Measurements from ENCODE around the gene ARFGAP2. TPM values are rescaled to one million over a fixed set of nuclear protein-coding genes. Genes with fewer than 3 reads are reported as not detected.

Gene ARFGAP2
- total RNA-seq, 1 donor from 2014 or later: 119 TPM

DNA sequence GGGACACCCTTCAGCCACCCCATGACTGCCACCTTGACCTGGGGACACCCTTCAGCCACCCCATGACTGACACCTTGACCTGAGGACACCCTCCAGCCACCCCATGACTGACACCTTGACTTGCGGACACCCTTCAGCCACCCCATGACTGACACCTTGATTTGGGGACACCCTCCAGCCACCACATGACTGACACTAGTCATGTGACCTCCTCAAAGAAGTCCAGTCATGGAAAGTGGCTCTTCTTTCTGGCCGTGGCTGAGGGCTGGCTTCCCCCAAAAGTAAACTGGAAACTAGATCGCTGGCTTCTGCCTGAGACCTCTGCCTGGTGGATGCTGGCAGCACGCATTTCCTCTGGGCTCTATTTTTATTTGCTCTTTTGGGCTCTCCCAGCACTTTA is 28.4 kb downstream of the ARFGAP2 start:
- TF ChIP-seq, protein P1, sequence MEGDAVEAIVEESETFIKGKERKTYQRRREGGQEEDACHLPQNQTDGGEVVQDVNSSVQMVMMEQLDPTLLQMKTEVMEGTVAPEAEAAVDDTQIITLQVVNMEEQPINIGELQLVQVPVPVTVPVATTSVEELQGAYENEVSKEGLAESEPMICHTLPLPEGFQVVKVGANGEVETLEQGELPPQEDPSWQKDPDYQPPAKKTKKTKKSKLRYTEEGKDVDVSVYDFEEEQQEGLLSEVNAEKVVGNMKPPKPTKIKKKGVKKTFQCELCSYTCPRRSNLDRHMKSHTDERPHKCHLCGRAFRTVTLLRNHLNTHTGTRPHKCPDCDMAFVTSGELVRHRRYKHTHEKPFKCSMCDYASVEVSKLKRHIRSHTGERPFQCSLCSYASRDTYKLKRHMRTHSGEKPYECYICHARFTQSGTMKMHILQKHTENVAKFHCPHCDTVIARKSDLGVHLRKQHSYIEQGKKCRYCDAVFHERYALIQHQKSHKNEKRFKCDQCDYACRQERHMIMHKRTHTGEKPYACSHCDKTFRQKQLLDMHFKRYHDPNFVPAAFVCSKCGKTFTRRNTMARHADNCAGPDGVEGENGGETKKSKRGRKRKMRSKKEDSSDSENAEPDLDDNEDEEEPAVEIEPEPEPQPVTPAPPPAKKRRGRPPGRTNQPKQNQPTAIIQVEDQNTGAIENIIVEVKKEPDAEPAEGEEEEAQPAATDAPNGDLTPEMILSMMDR (IDR thresholded peaks at IDR 0.05; ENCODE audit: partially characterized antibody, unreplicated experiment): no peak
- H3K27me3 Mint-ChIP-seq (ENCODE audit: unreplicated experiment): peaks cover 11% of the 10 kb centered on the region
- H3K4me3 Mint-ChIP-seq (ENCODE audit: unreplicated experiment): no peak overlapping the region
- no peak for DNase-seq
- no peak overlapping the region for H3K27ac Mint-ChIP-seq (ENCODE audit: unreplicated experiment)
- H3K4me1 Mint-ChIP-seq (ENCODE audit: low read depth, unreplicated experiment): peaks cover 21% of the 10 kb centered on the region
- peaks cover 9% of the 10 kb centered on the region for H3K9me3 Mint-ChIP-seq (ENCODE audit: unreplicated experiment)
- peaks cover 5% of the 10 kb centered on the region for H3K36me3 Mint-ChIP-seq (ENCODE audit: unreplicated experiment)

DNA sequence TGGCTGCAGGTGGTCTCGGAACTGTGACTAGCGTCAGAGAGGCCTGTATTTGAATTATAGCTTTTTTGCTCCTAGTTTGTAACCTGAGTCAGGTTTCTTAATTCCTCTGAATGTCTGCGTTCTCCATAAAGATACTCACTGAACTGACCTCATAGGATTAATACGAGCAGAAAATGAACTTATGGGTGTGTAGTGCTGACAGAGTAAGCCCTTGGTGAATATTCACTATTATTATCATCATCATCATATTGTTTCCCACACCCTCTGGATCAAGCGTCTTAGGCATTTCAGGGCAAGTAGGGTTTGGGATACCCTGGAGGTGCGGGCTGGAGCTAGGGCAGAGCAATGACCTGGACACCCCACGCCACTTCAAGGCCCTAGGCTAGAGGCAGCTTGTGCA is 29.0 kb downstream of the ARFGAP2 start:
- H3K27ac Mint-ChIP-seq (ENCODE audit: unreplicated experiment): no peak overlapping the region
- no peak overlapping the region for H3K4me3 Mint-ChIP-seq (ENCODE audit: unreplicated experiment)
- H3K4me1 Mint-ChIP-seq (ENCODE audit: low read depth, unreplicated experiment): peaks cover 21% of the 10 kb centered on the region
- peaks cover 5% of the 10 kb centered on the region for H3K36me3 Mint-ChIP-seq (ENCODE audit: unreplicated experiment)
- DNase-seq: no peak
- TF ChIP-seq, protein P1 (IDR thresholded peaks at IDR 0.05; ENCODE audit: partially characterized antibody, unreplicated experiment): no peak
- H3K9me3 Mint-ChIP-seq (ENCODE audit: unreplicated experiment): peaks cover 6% of the 10 kb centered on the region
- peaks cover 11% of the 10 kb centered on the region for H3K27me3 Mint-ChIP-seq (ENCODE audit: unreplicated experiment)

DNA sequence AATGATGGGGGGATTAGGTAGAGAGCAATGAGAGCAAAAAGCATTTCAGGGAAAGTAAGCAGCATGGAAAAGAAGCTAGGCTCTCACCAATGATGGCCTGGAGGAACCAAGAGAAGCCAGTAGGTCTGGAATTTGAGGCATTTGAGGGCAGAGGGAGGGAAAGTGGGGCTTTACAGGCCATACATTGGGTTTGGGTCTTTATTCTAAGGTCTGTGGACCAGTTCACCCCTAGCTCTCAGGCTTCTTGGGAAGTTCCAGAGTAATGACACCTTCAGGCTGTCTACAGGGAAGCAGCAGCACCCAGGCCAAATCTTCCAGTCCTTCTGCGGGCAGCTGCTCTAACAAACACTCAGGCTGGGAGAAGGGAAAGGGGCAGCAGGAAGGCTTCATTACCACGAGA is 29.4 kb downstream of the ARFGAP2 start:
- DNase-seq: no peak

DNA sequence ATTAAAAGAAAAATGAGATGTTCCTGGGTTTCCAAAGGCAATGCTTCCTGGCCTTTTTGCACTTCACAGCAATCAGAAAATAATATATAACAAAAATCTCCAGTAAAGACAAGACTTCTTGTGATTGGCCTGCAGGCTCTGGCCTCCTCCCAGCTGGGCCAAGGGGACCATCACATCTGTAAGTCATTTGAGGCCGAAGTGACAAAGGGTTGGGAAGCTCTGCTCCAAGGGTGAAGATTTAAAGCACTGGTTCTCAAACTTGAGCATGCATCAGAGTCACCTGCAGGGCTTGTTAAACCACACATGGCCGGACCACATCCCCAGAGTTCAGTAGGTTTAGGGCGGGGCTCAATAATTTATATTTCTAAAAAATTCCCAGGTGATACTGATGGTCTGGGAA is 32.1 kb downstream of the ARFGAP2 start:
- TF ChIP-seq, protein P1 (IDR thresholded peaks at IDR 0.05; ENCODE audit: partially characterized antibody, unreplicated experiment): no peak
- Mint-ChIP-seq H3K9me3 (ENCODE audit: unreplicated experiment) (peaks cover 2% of the 10 kb centered on the region), H3K4me3 (ENCODE audit: unreplicated experiment) (no peak overlapping the region), H3K27me3 (ENCODE audit: unreplicated experiment) (peaks cover 8% of the 10 kb centered on the region), H3K4me1 (ENCODE audit: low read depth, unreplicated experiment) (peaks cover 13% of the 10 kb centered on the region), H3K27ac (ENCODE audit: unreplicated experiment) (no peak overlapping the region), H3K36me3 (ENCODE audit: unreplicated experiment) (no peaks in the 10 kb centered on the region)
- no peak for DNase-seq

More for the DNA sequence above, 29.4 kb downstream of the ARFGAP2 start:
- Mint-ChIP-seq H3K27me3 (ENCODE audit: unreplicated experiment) (peaks cover 11% of the 10 kb centered on the region), H3K4me3 (ENCODE audit: unreplicated experiment) (no peak overlapping the region), H3K27ac (ENCODE audit: unreplicated experiment) (no peak overlapping the region), H3K4me1 (ENCODE audit: low read depth, unreplicated experiment) (peaks cover 17% of the 10 kb centered on the region), H3K36me3 (ENCODE audit: unreplicated experiment) (peaks cover 5% of the 10 kb centered on the region), H3K9me3 (ENCODE audit: unreplicated experiment) (peaks cover 6% of the 10 kb centered on the region)
- TF ChIP-seq, protein P1 (IDR thresholded peaks at IDR 0.05; ENCODE audit: partially characterized antibody, unreplicated experiment): no peak

DNA sequence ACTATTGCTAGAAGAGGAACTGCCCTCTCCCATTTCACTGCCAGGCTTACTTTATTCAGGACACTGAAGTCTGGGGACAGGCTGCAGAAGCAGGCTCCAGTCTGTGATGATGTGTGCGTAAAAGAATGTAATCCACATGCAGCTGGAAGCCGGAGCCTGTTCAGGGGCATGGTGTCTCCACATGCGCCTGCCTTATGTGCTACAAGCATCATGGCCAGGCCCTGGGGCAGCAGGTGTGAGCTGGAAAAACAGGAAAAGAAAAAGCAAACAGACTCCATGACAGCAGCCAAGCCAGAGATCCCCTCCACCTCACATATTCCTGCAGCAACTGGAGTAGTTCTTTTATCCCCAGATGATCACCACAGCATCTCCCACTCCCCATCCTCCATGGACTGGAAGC is 33.4 kb downstream of the ARFGAP2 start:
- H3K9me3 Mint-ChIP-seq (ENCODE audit: unreplicated experiment): peaks cover 2% of the 10 kb centered on the region
- H3K4me3 Mint-ChIP-seq (ENCODE audit: unreplicated experiment): no peak overlapping the region
- peak overlapping the region; percentile 73 for H3K27ac Mint-ChIP-seq (ENCODE audit: unreplicated experiment)
- peaks cover 3% of the 10 kb centered on the region for H3K27me3 Mint-ChIP-seq (ENCODE audit: unreplicated experiment)
- TF ChIP-seq, protein P1 (IDR thresholded peaks at IDR 0.05; ENCODE audit: partially characterized antibody, unreplicated experiment): no peak
- no peaks in the 10 kb centered on the region for H3K36me3 Mint-ChIP-seq (ENCODE audit: unreplicated experiment)
- peaks cover 9% of the 10 kb centered on the region for H3K4me1 Mint-ChIP-seq (ENCODE audit: low read depth, unreplicated experiment)
- DNase-seq: peak; percentile 40
